ENCODE measurements around the gene TMEM117.
"Not testable (repeated sequence)": the region's sequence is repeated elsewhere in the genome, so short reads cannot be mapped to it uniquely, and the experiment has no call there.

TMEM117 gene

GRCh38 chr12:43841253-43841652 lies 5.4 kb downstream of the TMEM117 start:
- no peak for DNase-seq

GRCh38 chr12:43842259-43842658 lies 6.4 kb downstream of the TMEM117 start:
- DNase-seq: no peak

GRCh38 chr12:43847425-43848225 lies 11.7 kb downstream of the TMEM117 start:
- DNase-seq: not testable (repeated sequence)

- DNase-seq: no peak
Measured at GRCh38 chr12:43848226-43848507, 12.3 kb downstream of the TMEM117 start.

GRCh38 chr12:43848786-43849185 lies 12.9 kb downstream of the TMEM117 start:
- DNase-seq: no peak

GRCh38 chr12:43852744-43853143 lies 16.9 kb downstream of the TMEM117 start:
- no peak for DNase-seq

- no peak for DNase-seq
Measured at GRCh38 chr12:43856972-43857371, 21.1 kb downstream of the TMEM117 start.

GRCh38 chr12:43858096-43858495 lies 22.2 kb downstream of the TMEM117 start:
- no peak for DNase-seq

GRCh38 chr12:43858991-43859390 lies 23.1 kb downstream of the TMEM117 start:
- DNase-seq: no peak

- no peak for DNase-seq
Measured at GRCh38 chr12:43861015-43861839, 25.3 kb downstream of the TMEM117 start.

GRCh38 chr12:43861840-43862150 lies 25.9 kb downstream of the TMEM117 start:
- DNase-seq: no peak

- no peak for DNase-seq
Measured at GRCh38 chr12:43863770-43864366, 28.0 kb downstream of the TMEM117 start.

- DNase-seq: not testable (repeated sequence)
Measured at GRCh38 chr12:43864557-43864956, 28.7 kb downstream of the TMEM117 start.

GRCh38 chr12:43869184-43869583 lies 33.3 kb downstream of the TMEM117 start:
- DNase-seq: no peak

GRCh38 chr12:43869765-43870164 lies 33.9 kb downstream of the TMEM117 start:
- DNase-seq: not testable (repeated sequence)

GRCh38 chr12:43871258-43871657 lies 35.4 kb downstream of the TMEM117 start:
- not testable (repeated sequence) for DNase-seq

- DNase-seq: no peak
Measured at GRCh38 chr12:43872396-43872795, 36.5 kb downstream of the TMEM117 start.

GRCh38 chr12:43878050-43878449 lies 42.2 kb downstream of the TMEM117 start:
- no peak for DNase-seq

- no peak for DNase-seq
Measured at GRCh38 chr12:43880547-43880946, 44.7 kb downstream of the TMEM117 start.

- DNase-seq: peak in 1 of 2 experiments; percentile 2
Measured at GRCh38 chr12:43882578-43883178, 46.8 kb downstream of the TMEM117 start.

GRCh38 chr12:43883311-43883710 lies 47.4 kb downstream of the TMEM117 start:
- DNase-seq: no peak

- DNase-seq: no peak
Measured at GRCh38 chr12:43883748-43884147, 47.9 kb downstream of the TMEM117 start.

GRCh38 chr12:43884683-43885410 lies 49.0 kb downstream of the TMEM117 start:
- no peak for DNase-seq
